Effector memory CD8-positive, alpha-beta T cell (primary cell): ENCODE measurements around the gene FCRLB.

Experiments
- ATAC-seq: fragments of 150-1000 bp; cut with Tn5 transposase; replicated peaks from 2 replicates; pipeline ENCODE4 v1.10.0; 2021; ENCODE audit warnings: mild to moderate bottlenecking, moderate library complexity
- DNase-seq, 3 experiments: peaks; one replicate each; pipeline ENCODE4 v3.0.0; 2021
- H3K27ac Mint-ChIP-seq, 2 donors: one replicate each; pipeline ENCODE4 v1.8.0; 2022; ENCODE audit warnings: mild to moderate bottlenecking in 2 of 2, mixed read lengths in 2 of 2, moderate library complexity in 2 of 2
- H3K27me3 Mint-ChIP-seq, 2 donors: one replicate each; pipeline ENCODE4 v1.8.0; 2022; ENCODE audit warnings: mixed read lengths in 2 of 2
- H3K36me3 Mint-ChIP-seq: one replicate; pipeline ENCODE4 v1.8.0; 2022; ENCODE audit warnings: mild to moderate bottlenecking, moderate library complexity, mixed read lengths; ENCODE audit not compliant: insufficient read depth
- H3K4me1 Mint-ChIP-seq, 2 donors: one replicate each; pipeline ENCODE4 v1.8.0; 2022; ENCODE audit warnings: low read depth in 2 of 2, mixed read lengths in 2 of 2
- H3K4me3 Mint-ChIP-seq, 2 donors: one replicate each; pipeline ENCODE4 v1.8.0; 2022; ENCODE audit warnings: mild to moderate bottlenecking in 2 of 2, mixed read lengths in 2 of 2, moderate library complexity in 2 of 2
- H3K9me3 Mint-ChIP-seq, 2 donors: one replicate each; pipeline ENCODE4 v1.8.0; 2022; ENCODE audit warnings: mixed read lengths in 2 of 2

The FCRLB gene

DNA sequence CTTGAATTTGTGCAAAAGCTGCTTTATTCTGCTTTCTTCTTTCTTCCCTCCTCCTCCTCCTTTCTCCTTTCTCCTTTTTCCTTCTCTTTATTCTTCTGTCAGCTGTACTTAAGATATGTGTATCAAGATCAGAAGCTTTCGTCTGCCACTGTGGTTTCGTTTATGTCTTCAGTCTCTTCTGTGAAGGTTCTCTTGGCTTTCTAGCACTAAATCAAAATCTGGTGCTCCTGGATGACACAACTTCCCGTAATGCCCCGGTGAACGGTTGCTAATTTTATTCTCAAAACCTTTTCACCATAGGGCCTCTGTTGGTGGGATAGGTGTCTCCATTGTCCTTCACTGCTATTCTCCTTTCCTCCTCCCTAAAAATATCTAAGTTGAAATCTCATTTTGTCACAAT lies 49.8 kb downstream of the FCRLB start:
- Mint-ChIP-seq H3K9me3 (no peaks in the 10 kb centered on the region), H3K27me3 (no peaks in the 10 kb centered on the region), H3K27ac (no peak overlapping the region), H3K4me3 (no peak overlapping the region), H3K4me1 (peaks cover 17 to 23% of the 10 kb centered on the region in 2 donors), H3K36me3 (peaks cover 11% of the 10 kb centered on the region)
- DNase-seq (no peak), ATAC-seq (no peak)

DNA sequence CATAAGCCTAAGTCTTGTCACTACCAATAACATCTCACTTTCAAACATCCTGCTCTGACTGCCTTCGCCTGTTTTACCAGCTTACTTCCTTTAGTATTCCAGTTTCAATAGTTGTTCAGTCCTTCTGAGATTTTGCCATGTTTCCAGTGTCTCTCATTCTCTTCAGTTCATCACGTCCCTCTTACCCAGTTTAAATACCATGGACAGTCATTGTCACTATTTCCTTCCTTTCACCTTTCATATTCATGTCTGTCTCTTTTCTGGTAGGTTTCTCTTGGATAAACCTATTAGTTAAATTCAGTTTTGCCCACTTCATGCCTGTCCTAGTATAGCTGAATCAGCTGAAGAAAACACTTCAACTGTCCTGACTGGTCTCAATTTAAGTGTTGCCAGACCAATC lies 50.6 kb downstream of the FCRLB start:
- no peak for DNase-seq
- no peak for ATAC-seq
- H3K4me1 Mint-ChIP-seq, result peaks cover 9 to 15% of the 10 kb centered on the region in 2 donors
- no peaks in the 10 kb centered on the region for H3K9me3 Mint-ChIP-seq
- H3K4me3 Mint-ChIP-seq, result no peak overlapping the region
- no peak overlapping the region for H3K27ac Mint-ChIP-seq
- no peaks in the 10 kb centered on the region for H3K27me3 Mint-ChIP-seq
- H3K36me3 Mint-ChIP-seq, result peaks cover 5% of the 10 kb centered on the region

DNA sequence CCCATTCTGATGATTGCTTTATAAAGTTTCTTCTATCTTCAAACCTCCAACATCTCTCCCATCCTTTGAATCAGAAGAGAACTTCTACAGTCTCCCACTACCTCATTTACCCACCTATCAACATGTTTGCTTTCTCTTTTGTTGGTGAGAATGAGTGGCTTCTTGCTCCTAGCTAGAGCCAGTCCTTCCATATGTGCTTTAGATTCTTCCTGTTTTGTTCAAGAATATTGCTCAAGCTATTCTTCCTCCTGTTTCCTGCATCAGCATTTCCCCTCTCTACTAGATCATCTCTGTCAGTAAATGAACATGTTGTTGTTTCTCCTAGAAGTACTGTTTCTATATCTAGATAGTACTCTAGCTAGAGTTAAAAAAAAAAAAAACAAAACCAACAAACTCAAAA lies 51.1 kb downstream of the FCRLB start:
- ATAC-seq (no peak), DNase-seq (no peak)
- Mint-ChIP-seq H3K4me1 (peaks cover 7 to 13% of the 10 kb centered on the region in 2 donors), H3K9me3 (no peaks in the 10 kb centered on the region), H3K27me3 (no peaks in the 10 kb centered on the region), H3K36me3 (peaks cover 5% of the 10 kb centered on the region), H3K4me3 (no peak overlapping the region), H3K27ac (no peak overlapping the region)

DNA sequence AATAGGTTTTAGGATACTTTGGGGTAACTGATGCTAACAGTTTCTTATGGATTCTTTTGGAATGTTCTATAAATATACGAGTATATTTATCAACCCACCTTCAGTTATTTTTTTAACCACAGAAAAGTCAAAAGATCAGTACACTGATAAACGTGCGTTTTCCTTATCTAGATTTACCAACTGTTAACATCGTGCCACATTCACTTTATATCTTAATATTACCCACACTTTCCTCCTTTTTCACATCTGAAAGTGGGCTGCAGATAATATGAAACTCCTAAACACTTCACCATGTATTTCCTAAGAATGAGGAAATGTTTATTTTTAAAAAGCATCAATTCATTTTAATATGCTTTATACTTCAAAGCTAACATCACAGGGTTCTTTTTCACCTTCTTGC lies 52.4 kb downstream of the FCRLB start:
- H3K36me3 Mint-ChIP-seq, result no peaks in the 10 kb centered on the region
- H3K4me3 Mint-ChIP-seq, result no peak overlapping the region
- DNase-seq, result no peak
- H3K27me3 Mint-ChIP-seq, result no peaks in the 10 kb centered on the region
- no peak overlapping the region for H3K27ac Mint-ChIP-seq
- no peaks in the 10 kb centered on the region for H3K9me3 Mint-ChIP-seq
- peaks cover 2 to 15% of the 10 kb centered on the region in 2 donors for H3K4me1 Mint-ChIP-seq
- no peak for ATAC-seq

DNA sequence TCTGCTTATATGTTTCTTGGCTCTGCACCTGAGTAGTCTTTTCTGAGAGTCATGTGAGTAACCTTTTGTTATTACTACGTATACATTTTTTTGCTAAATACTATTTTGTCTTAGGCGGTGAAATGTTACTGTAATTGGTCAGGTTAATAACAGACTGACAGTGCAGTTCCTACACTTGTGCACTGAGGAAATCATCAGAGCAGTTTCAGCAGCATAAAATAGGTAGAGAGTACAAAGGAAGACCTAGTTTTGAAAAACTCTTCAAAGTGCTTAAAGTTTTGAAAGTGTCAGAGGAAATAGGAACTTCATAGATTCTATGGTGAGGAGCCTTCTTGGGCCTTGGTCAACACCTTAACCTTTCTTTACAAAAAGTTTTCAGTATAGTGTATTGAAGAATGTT lies 55.9 kb downstream of the FCRLB start:
- Mint-ChIP-seq H3K9me3 (no peaks in the 10 kb centered on the region), H3K27me3 (no peaks in the 10 kb centered on the region), H3K27ac (no peak overlapping the region), H3K4me1 (peaks cover 0 to 16% of the 10 kb centered on the region in 2 donors), H3K36me3 (peaks cover 18% of the 10 kb centered on the region), H3K4me3 (no peak overlapping the region)
- ATAC-seq (no peak), DNase-seq (no peak)
